Omental fat pad (tissue), 4 donors: ENCODE results near the gene ZFP69. TPM values are rescaled to one million over a fixed set of nuclear protein-coding genes. Genes with fewer than 3 reads are reported as not detected.

Source experiments
- ATAC-seq: fragments of 150-250 bp; one replicate; pipeline ENCODE4 v1.9.1; 2016; ENCODE audit warnings: mild to moderate bottlenecking, moderate library complexity; ENCODE audit not compliant: low FRiP score
- DNase-seq: peaks from one replicate; pipeline ENCODE4 v3.0.0-alpha.2; 2019; ENCODE audit warnings: low spot score
- CTCF ChIP-seq, 3 donors: fragments of 450-650 bp; IDR thresholded peaks; one replicate each; pipeline ENCODE4 v1.5.1; 2016 to 2017; ENCODE audit warnings: antibody characterized with exemption in 3 of 3, mild to moderate bottlenecking in 3 of 3, moderate library complexity in 2 of 3
- total RNA-seq, 4 donors: library from RNA; depleted of rRNA; stranded (reverse); fragments of >200 nt; gene quantifications; one replicate each; pipeline ENCODE4 v1.1.0, GENCODE V29; 2016

The ZFP69 gene
- total RNA-seq, 4 donors from 2014 or later: 1.1 to 5.2 (median 2.6) TPM

GRCh38 chr1:40532844-40533424, 55.8 kb downstream of the ZFP69 start:
- no peak for TF ChIP-seq CTCF (IDR thresholded peaks at IDR 0.05)
- DNase-seq (no peak), ATAC-seq (no peak)

GRCh38 chr1:40534589-40534988, 57.5 kb downstream of the ZFP69 start:
- no peak for DNase-seq
- TF ChIP-seq CTCF (IDR thresholded peaks at IDR 0.05): no peak
- no peak for ATAC-seq

- no peak for ATAC-seq
- DNase-seq: no peak
- no peak for TF ChIP-seq CTCF (IDR thresholded peaks at IDR 0.05)
Observed at GRCh38 chr1:40535732-40536131, 58.6 kb downstream of the ZFP69 start.

- DNase-seq: no peak
- ATAC-seq: no peak
- no peak for TF ChIP-seq CTCF (IDR thresholded peaks at IDR 0.05)
Observed at GRCh38 chr1:40539338-40539737, 62.2 kb downstream of the ZFP69 start.

Other genes with a start within 250 kb of the ZFP69 start
- gene TMCO2, start 229.4 kb upstream of the ZFP69 start, total RNA-seq: not detected
- gene ZMPSTE24, start 219.1 kb upstream of the ZFP69 start, total RNA-seq: 10 to 100 TPM; 34.8 to 38.3 (median 36.2) TPM
- 10 to 100 TPM in 2 of 4 donors, 1 to 10 TPM in 2; 1.6 to 15.6 (median 9.0) TPM for gene COL9A2, start 160.0 kb upstream of the ZFP69 start, total RNA-seq
- gene SMAP2, start 103.6 kb upstream of the ZFP69 start, total RNA-seq: 100 to 1,000 TPM in 1 of 4 donors, 10 to 100 TPM in 3; 45.4 to 119 (median 60.1) TPM
- gene ZFP69B, start 26.8 kb upstream of the ZFP69 start, total RNA-seq: 1 to 10 TPM in 3 of 4 donors, under 1 TPM in 1; 0.56 to 1.9 (median 1.2) TPM
- gene EXO5, start 31.5 kb downstream of the ZFP69 start, total RNA-seq: 1 to 10 TPM; 3.9 to 9.1 (median 6.5) TPM
- 1 to 10 TPM; 2.0 to 4.9 (median 3.0) TPM for gene ZNF684, start 54.3 kb downstream of the ZFP69 start, total RNA-seq
- 1 to 10 TPM in 3 of 4 donors, under 1 TPM in 1; 0.79 to 2.2 (median 1.7) TPM for gene RIMS3, start 188.4 kb downstream of the ZFP69 start, total RNA-seq
- gene NFYC, start 214.4 kb downstream of the ZFP69 start, total RNA-seq: 10 to 100 TPM; 29.8 to 44.6 (median 32.4) TPM